SHP77 treated with DMSO at 0.1 percent for 48 hours (cell line): ENCODE measurements around the gene CD99L2.

Experiments used
- DNase-seq: peaks from one replicate; lab custom pipeline; 2025; lab: John Stamatoyannopoulos, UW

CD99L2 gene

GRCh38 chrX:150790021-150790420, 108.4 kb downstream of the CD99L2 start:
- DNase-seq = no peak

- DNase-seq = no peak
Observed at GRCh38 chrX:150781677-150782076, 116.8 kb downstream of the CD99L2 start.

- DNase-seq = no peak
Observed at GRCh38 chrX:150779385-150779784, 119.1 kb downstream of the CD99L2 start.

GRCh38 chrX:150777328-150777992, 121.0 kb downstream of the CD99L2 start:
- DNase-seq = no peak

- no peak for DNase-seq
Observed at GRCh38 chrX:150775569-150776350, 122.7 kb downstream of the CD99L2 start.

- DNase-seq = no peak
Observed at GRCh38 chrX:150774798-150775568, 123.5 kb downstream of the CD99L2 start.

GRCh38 chrX:150773634-150774033, 124.8 kb downstream of the CD99L2 start:
- no peak for DNase-seq

- DNase-seq = no peak
Observed at GRCh38 chrX:150773117-150773516, 125.4 kb downstream of the CD99L2 start.

GRCh38 chrX:150772150-150772970, 126.1 kb downstream of the CD99L2 start:
- peak; percentile 4 for DNase-seq

GRCh38 chrX:150771116-150771515, 127.4 kb downstream of the CD99L2 start:
- DNase-seq = no peak

- DNase-seq = no peak
Observed at GRCh38 chrX:150770623-150771022, 127.8 kb downstream of the CD99L2 start.

- DNase-seq = no peak
Observed at GRCh38 chrX:150769408-150769807, 129.1 kb downstream of the CD99L2 start.

GRCh38 chrX:150768580-150769190, 129.8 kb downstream of the CD99L2 start:
- DNase-seq = no peak

- DNase-seq = no peak
Observed at GRCh38 chrX:150768132-150768485, 130.4 kb downstream of the CD99L2 start.

- DNase-seq = no peak
Observed at GRCh38 chrX:150767475-150768131, 130.9 kb downstream of the CD99L2 start.

GRCh38 chrX:150767045-150767395, 131.4 kb downstream of the CD99L2 start:
- no peak for DNase-seq

- no peak for DNase-seq
Observed at GRCh38 chrX:150766351-150767044, 132.0 kb downstream of the CD99L2 start.

- DNase-seq = no peak
Observed at GRCh38 chrX:150765782-150766350, 132.6 kb downstream of the CD99L2 start.

- no peak for DNase-seq
Observed at GRCh38 chrX:150765237-150765636, 133.2 kb downstream of the CD99L2 start.

GRCh38 chrX:150763810-150764209, 134.7 kb downstream of the CD99L2 start:
- no peak for DNase-seq
